HG02852 (cell line): Measurements from ENCODE around the gene MAP4K3.
"Not testable (repeated sequence)": the region's sequence is repeated elsewhere in the genome, so short reads cannot be mapped to it uniquely, and the experiment has no call there.

Experiments used
- ATAC-seq: cut with Tn5 transposase; IDR thresholded peaks from one replicate; pipeline ENCODE4 v1.9.1; 2021; ENCODE audit warnings: mild to moderate bottlenecking, moderate library complexity; ENCODE audit not compliant: unreplicated experiment

The MAP4K3 gene

DNA sequence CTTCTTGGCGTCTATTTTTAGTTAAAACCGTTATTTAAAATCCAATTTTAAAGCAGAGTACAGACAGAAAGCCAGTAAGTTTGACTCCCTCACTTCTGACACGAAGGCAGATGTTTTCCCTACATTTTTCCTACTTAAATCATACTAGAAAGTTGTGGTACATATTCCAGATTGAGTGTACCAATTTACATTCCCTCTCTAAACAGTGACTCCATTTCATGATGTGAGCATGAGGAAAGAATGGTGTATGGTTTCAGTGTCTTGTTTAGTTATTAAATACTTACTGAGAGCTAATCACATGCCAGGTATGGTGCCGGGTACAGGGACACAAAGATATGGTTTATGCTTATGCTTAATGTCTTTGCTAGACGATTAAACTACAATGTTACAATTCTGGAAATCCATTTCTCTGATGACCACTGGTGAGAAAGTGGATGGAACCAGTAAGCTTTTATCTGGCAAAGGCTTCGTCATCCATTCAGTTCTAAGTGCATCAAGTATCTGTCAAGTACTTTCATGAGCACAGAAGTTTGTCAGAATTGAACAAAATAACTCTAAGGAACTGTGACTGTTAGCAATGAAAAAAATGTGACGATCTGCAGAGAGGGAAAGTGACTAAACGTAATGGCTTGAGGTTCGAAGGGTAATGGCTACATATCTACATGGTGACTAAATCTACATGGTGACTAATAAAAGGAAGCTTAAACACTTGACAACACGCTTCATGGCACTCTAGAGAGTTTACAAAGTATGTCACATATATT, 25.7 kb downstream of the MAP4K3 start:
- ATAC-seq: no peak

DNA sequence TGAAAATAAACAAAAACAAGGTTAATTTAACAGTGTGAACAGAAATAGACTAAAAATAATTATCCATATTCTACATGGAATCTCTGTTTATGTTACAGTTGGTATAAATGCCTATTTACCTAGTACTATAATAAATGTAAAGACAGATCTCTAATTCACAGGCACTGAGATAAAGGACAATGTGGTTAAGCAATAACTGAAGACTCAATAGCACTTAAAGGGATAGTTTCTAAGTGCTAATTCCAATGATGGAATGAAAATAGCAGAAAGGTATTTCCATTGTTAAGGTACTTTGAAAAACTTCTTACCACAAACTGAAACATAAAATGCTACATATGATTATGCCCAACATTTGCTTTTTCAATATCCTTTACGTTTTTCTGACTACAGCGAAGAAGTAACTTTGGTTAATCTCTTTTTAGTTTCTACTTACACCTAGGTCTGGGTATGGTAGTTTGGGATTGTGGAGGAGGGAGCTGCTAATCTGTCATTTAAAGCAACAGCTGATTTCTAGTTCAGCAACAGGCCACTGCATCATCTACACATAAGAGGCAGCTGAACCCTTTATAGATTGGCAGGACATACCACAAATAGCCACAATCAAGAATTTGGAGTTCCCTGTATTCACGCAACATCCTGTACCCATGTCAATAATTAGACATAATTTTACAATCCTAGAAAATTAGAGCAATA, 27.2 kb downstream of the MAP4K3 start:
- ATAC-seq: no peak

DNA sequence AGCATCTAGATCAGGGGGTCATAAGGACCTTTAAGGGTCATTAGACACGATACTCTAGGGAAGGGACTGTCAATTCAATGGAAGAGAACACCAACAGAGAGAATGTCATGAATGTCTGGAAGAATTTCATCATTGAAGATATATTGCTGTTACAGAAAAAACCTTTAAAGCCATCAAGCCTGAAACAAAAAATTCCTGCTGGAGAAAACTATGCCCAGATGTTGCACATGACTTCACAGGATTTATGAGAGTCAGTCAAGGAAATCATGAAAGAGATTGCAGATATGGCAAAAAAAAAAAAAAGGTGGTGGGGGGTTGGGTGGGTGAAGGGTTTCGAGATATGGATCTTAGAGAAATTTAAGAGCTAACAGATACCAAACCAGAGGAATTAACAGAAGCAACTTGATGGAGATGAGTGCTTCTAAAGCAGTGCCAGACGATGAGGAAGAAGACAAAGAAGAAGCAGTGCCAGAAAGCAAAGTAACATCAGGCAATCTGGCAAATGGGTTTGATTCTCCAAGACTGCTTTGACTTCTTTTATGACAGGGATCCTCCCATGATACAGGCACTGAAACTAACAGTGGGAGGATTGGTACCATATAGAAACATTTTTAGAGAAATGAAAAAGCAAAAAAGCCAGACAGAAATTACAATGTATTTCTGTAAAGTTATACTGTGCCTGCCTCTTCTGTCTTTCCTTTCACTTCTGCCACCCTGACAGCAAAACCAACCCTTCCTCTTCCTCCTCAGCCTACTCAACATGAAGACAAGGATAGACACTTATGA, 28.5 kb downstream of the MAP4K3 start:
- peak; percentile 57 for ATAC-seq

DNA sequence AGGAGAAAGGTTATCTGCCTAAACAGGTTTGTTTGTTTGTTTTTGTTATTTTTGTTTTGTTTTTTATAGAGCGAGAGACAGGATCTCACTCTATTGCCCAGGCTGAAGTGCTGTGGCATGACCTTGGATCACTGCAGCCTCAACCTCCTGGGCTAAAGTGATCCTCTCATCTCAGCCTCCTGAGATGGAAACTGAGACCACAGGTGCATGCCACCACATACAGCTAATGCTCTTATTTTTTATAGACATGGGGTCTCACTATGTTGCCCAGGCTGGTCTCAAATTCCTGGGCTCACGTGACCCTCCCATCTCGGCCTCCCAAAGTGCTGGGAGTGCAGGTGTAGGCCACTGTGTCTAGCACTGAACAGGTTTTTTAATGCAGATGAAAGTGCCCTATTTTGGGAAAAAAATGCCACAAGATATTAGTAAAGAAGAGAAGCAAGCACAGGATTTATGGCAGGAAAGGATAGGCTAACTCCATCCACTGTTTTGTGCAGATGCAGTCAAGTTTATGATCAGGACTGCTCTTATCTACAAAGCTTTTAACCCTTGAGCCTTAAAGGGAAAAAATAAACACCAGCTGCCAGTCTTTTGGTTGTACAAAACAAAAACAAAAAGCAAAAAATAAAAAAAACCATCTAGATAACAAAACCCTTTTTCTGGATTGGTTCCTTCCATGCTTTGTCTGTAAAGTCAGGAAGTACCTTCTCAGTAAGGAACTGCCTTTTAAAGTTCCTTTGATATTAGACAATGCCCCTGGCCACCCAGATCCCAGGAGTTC, 29.4 kb downstream of the MAP4K3 start:
- no peak for ATAC-seq

DNA sequence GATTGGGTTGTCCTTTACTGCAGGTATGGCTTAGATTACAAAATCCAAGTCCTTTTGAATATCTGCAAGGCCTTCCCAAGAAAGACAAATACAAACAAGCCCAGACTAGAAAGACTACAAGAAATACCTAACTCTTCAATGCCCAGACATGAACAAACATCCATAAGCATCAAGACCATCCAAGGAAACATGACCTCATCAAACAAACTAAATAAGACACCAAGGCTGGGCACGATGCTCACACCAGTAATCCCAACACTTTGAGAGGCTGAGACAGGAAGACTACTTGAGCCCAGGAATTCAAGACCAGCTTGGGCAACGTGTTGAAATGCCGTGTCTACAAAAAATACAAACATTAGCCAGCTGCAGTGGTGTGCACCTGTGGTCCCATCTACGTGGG, 31.7 kb downstream of the MAP4K3 start:
- no peak for ATAC-seq

DNA sequence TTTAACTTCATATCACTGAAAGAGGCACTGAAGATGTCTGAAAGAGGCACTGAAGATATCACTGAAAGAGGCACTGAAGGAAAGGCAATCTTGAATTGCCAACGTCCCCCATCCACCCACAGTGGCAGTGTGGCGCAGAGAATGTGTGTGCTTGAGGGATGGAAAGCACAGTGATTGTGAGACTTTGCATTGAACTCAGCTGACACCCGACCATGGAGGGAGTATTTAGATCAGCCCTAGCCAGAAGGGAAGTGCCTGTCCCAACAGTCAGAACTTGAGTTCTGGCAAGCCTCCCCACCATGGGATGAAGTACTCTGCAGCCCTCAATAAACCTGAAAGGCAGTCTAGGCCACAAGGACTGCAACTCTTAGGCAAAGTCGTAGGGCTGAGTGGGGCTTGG, 33.8 kb downstream of the MAP4K3 start:
- peak; percentile 53 for ATAC-seq

DNA sequence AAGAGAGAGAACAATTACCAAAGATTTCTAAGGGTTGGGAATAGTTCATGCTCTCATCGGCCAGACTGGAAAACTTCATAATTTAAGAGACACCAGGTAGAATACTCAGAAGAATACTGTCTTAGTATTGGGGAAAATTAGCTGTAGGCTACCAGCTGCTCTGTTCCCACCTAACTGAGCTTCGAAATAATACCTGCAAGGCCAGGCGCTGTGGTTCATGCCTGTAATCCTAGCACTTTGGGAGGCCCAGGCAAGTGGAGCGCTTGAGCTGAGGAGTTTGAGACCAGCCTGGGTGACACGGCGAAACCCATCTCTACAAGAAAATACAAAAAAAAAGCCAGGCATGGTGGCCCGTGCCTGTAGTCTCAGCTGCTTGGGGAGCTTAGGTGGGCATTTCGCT, 35.8 kb downstream of the MAP4K3 start:
- no peak for ATAC-seq

DNA sequence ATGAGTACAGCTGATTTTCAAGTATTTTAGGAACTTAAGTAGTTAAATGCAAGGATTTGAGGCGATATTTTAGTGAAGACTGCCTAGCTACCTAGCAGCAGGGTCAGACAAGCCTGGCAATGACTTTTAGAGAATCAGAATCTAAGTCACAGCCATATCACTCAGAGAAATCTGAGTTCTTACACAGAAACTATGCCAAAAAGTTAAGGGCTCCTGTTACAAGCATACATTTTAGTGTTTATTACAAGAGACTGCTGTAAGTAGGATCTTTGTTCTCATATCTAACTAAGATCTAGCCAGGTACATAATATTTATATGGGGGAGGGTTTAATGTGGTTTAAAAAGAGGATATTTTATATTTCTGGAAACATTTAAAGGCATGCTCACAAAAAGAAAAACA, 37.5 kb downstream of the MAP4K3 start:
- no peak for ATAC-seq

DNA sequence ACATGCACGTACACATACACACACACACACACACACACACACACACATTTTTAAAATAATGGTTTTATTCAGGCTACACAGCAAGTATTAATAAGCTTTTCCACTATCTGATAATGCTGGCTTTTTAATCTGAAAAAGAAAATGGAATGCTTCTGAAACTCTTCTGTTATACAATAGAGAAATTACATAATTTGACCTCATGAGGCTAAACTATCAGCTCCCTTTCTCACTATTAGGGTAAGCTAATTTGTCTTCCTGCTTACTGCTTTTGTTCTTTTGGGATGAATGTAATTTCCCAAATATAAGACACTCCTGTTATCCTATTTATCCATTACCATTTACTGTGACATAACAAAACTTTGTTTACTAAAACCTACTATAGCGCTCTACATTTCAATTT, 41.8 kb downstream of the MAP4K3 start:
- ATAC-seq: no peak

DNA sequence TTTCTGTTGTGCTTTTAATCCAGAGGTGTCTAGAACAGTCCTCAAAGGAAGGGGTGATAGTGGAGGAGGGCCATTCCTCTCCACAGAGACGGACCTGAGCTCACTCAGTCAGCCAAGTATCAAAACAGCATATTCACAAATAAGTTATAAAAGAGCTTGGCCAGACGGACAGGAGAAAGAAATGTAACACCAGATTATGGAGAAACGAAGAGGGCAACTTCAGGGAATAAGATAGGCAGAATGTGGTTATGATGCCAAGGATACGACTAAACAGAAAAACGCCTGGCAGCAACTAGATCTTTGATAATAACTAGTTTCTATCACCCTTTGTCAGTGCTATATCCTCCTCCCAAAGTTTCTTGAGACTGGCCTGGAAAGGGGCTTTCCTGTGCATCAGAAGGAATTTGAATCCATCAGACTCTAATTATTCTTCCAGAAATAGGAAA, 42.5 kb downstream of the MAP4K3 start:
- ATAC-seq: no peak

DNA sequence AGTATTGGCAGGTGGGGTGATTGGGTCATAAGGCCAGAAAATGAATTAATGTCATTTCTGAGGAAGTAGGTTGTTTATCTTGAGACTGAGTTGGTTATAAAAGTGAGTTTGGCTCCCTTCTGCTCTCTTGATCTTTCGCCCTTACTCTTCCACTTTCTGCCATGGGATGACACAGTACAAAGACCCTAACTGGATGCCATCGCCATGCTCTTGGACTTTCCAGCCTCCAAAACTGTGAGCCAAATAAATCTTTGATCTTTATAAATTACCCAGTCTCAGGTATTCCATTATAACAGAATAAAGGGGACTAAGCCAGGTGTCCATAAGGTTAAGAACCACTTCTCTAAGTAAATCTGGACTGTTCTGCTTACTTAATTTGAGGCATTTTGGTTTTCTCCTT, 44.4 kb downstream of the MAP4K3 start:
- no peak for ATAC-seq

DNA sequence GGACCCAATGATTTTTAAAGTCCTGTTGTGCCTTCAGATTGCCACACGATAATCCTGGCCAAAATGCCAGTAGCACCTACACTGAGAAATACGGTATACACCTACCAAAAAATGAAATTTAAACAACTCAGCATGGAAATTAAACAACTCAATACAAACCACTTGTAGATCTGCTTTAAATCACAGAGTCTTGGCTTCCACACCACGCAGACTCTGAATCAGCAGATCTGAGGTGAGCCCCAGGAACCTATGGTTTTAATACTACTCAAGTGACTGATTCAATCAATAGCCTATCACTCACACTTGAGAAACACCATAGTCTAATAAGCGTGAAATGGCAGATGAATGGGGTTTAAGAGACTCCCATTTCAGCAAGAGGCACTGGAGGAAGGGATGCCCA, 46.9 kb downstream of the MAP4K3 start:
- no peak for ATAC-seq

DNA sequence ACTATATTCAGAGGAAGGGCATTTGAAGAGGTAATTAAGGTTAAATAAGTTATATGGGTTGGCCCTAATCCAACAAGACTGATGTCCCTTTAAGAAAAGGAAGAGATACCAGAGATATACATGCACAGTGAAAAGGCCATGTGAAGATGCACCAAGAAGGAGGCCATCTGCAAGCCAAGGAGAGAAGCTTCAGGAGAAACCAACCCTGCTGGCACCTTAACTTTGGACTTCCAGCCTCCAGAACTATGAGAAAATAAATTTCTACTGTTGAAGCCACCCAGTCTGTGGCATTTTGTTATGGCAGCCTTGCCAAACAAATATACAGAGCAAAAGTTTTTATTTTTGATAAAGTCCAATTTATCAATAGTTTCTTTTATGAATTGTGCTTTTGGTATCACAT, 51.0 kb downstream of the MAP4K3 start:
- no peak for ATAC-seq

DNA sequence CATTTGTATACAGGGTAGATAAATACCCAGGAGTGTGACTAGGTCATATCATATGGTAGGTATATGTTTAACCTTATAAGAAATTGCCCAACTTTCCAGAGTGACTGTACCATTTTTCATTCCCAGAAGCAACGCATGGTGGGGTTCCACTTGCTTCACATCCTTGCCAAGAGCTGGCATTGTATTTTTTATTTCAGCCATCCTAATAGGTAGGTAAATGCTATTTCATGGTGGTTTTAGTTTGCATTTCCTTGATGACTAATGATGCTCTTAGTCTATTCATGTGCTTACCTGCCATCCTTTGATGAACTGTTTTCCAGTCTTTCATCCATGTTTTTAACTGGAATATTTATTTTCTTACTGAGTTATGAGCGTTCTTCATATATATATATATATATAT, 51.9 kb downstream of the MAP4K3 start:
- ATAC-seq: no peak

DNA sequence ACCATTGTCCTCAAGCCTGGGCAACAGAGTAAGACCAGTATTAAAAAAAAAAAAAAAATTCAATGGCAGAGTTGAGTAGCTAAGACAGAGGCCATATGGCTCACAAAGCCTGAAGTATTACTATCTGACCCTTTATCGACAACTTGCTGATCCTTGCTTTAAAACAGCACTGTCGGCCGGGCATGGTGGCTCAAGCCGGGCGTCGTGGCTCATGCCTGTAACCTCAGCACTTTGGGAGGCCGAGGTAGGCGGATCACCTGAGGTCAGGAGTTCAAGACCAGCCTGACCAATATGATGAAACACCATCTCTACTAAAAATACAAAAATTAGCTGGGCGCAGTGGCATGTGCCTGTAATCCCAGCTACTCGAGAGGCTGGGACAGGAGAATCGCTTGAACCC, 53.0 kb downstream of the MAP4K3 start:
- not testable (repeated sequence) for ATAC-seq

DNA sequence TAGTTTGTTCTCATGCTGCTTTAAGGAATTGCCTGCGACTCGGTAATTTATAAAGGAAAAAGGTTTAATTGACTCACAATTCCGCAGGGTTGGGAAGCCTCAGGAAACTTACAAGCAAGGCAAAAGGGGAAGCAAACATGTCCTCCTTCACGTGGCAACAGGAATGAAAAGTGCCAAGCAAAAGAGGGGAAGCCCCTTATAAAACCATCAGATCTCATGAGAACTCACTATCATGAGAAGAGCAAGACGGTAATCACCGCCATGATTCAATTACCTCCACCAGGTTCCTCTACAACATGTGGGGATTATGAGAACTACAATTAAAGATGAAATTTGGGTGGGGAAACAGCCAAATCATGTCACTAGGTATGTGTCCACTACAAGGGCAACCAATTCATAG, 53.9 kb downstream of the MAP4K3 start:
- no peak for ATAC-seq

DNA sequence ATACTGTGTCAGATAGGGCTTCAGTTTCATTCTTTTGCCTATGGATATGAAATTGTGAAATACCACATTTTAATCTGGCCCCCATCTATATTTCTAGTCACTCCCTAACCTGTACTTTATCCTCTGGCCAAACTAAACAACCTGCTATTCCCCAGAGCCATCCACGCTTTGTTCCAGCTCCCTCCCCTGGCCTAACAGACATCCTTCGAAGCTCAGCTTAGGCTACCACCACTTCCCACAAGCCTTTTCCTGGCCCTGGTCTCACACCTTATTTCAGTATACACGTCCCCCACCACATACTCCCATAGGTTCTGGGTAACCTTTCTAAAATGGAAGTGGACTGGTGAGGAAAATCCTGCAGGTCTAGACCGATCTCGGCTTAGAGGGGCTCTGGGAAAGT, 55.4 kb downstream of the MAP4K3 start:
- no peak for ATAC-seq

DNA sequence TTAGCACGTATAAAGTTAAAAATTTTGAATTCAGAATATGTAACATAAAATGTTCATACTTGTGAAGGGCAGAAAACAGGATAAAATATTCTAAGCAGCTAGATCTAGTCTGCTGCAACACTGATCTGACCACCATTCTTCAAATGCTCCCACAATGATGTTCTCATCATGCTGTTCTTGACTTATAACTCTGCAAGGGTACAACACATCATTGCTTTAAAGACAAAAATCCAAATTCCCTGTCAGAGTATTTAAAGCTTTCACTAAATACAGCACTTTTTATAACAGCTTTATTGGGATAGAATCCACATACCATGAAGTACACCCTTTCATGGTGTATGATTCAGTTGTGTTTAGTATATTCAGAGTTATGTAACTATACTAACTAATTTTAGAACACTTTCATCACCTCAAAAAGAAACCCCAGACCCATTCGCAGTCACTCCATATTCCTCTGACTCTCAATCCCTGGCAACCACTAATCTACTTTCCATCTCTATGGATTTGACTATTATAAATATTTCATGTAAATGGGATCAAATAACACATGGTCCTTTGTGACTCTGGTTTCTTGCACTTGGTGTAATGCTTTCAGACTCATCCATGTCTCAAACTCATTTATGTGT, 56.4 kb downstream of the MAP4K3 start:
- no peak for ATAC-seq

DNA sequence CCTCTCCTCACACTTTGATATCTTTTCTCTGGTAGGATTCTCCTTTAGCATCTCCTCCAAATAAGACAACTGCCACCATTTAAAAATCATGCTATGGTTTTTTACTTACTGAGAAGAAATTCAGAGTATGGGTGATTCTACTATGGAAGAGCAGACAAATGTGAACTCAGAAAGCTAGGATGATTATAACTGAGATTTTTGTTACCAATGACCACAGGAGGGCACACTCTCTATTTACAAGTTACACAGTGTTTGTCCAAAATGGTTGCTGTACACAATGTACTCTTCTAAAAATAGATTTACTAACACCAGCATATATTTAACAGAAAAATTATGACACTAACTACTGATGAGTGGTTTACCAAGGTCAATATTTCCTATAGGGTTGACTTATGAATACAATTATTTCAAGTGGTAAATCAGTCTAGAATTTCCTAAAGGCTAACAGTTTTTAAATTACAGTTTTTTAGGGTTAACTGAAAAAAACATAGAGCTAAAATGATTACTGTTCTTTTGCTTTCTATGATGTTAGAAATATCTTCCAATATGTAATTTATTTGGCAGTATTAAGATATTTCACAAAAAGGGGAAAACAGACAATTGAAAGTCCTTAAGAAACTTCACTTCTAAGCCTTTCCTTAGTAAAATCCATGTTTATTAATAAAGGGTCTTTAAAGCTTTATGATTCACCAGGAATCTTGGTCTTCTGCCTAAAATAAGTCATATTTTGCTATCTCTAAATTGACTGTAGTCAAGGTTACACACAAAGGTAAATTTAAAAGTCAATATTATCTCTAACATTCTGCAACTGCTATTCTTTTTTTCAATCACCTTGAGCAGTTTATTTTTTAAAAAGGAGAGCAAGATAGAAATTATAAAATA, 57.2 kb downstream of the MAP4K3 start:
- peak; percentile 70 for ATAC-seq

DNA sequence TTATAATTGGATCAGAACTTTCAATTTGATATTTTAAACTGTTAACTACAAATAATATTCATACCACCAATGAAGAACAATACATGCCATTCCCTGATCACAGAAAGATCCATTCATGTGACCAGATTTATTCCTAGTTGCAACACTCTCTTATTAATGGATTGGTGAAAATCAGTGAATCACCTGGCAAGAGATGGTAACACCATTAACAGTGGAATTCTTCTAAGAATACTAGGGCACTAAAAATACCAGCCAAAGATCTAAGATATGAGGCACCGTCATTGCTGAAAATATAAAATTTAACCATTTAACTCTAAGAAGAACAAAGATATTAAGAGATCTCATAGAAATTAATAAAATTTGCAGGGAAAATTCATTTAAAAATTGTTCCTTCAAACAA, 58.1 kb downstream of the MAP4K3 start:
- no peak for ATAC-seq
